Right cardiac atrium (tissue), 5 donors: ENCODE data around the gene ACER2. TPM values are rescaled to one million over a fixed set of nuclear protein-coding genes. Genes with fewer than 3 reads are reported as not detected.
"Not testable (repeated sequence)": the region's sequence is repeated elsewhere in the genome, so short reads cannot be mapped to it uniquely, and the experiment has no call there.

Experiments used
- ATAC-seq, 2 donors: fragments of 200-7000 bp; cut with Tn5 transposase; one replicate each; pipeline versions ENCODE4 v1.8.0 to v1.9.1; 2020; ENCODE audit warnings: moderate library complexity in 2 of 2, mild to moderate bottlenecking in 1 of 2
- DNase-seq, 3 donors: peaks; one replicate each; pipeline ENCODE4 v3.0.0-alpha.2; 2020
- H3K27ac ChIP-seq: one replicate; pipeline ENCODE4 v1.5.1; 2013; ENCODE audit warnings: mild to moderate bottlenecking, low read length, control low read depth, moderate library complexity
- H3K27me3 ChIP-seq: one replicate; pipeline ENCODE4 v1.6.1; 2013; ENCODE audit not compliant: control insufficient read depth, insufficient read depth
- H3K4me1 ChIP-seq: one replicate; pipeline ENCODE4 v1.6.1; 2013; ENCODE audit warnings: low read length; ENCODE audit not compliant: control insufficient read depth, insufficient read depth
- H3K4me3 ChIP-seq: one replicate; pipeline ENCODE4 v1.5.1; 2013; ENCODE audit warnings: low read length, control low read depth
- H3K9me3 ChIP-seq: one replicate; pipeline ENCODE4 v1.6.1; 2013; ENCODE audit warnings: low read length; ENCODE audit not compliant: control insufficient read depth
- WGBS: extraction: QIAGEN DNeasy Blood & Tissue Kit; methylation state at CpG from one replicate; pipeline ENCODE4 v1.1.7; 2013; 5-methylcytosine and 5-hydroxymethylcytosine counted together
- intact Hi-C, 4 donors: fragments of 100-400 bp; cut with DNase I; formaldehyde crosslinking; loops; one replicate each; pipeline versions ENCODE4 v1.11.0 to v1.14.0; 2022 to 2023
- polyA plus RNA-seq: library from polyadenylated mRNA; stranded (reverse); fragments of 200-250 nt; gene quantifications from one replicate; pipeline ENCODE4 v1.2.3, GENCODE V29; 2013
- total RNA-seq, 4 donors: library from RNA; stranded (reverse); fragmentation: NEBNext Ultra II Directional; extraction: Animal tissue kit (Norgen Biotek cat#: 25700); gene quantifications; one replicate each; pipeline ENCODE4 v1.2.1, GENCODE V29; 2021
- donor health status: healthy with polysubstance abuse.
- donor health status: DM: no; HTN: yes; CAD: no.
- donor health status: DM: no; HTN: no; CAD: no.
- donor health status: DM: no; HTN: yes; CAD: no; lungs with severe emphysema.
- donor health status: DM: yes; HTN: yes; CAD: no.

Gene ACER2
- total and polyA plus RNA-seq, 5 donors: 2.3 to 4.8 (median 3.5) TPM

- 49% methylated on average over 2 of the region's 2 CpGs for WGBS
- Histone ChIP-seq H3K27me3 (no peaks in the 10 kb centered on the region), H3K27ac (peak overlapping the region; percentile 56), H3K9me3 (no peaks in the 10 kb centered on the region), H3K4me1 (peaks cover 4% of the 10 kb centered on the region), H3K4me3 (no peak overlapping the region)
- DNase-seq (no peak), ATAC-seq (no peak)
- intact Hi-C loops: loop anchor here in 1 of 4 donors (10.0 kb wide), 1 partner anchor 45 kb away; the partner anchor contains the start of gene RPS6
These were observed 21.5 kb downstream of the ACER2 start for GRCh38 chr9:19430201-19430760.

GRCh38 chr9:19431361-19432171, 22.8 kb downstream of the ACER2 start:
- DNase-seq: peak; percentile 84 to 92 (median 92)
- Histone ChIP-seq H3K4me3 (no peak overlapping the region), H3K9me3 (no peaks in the 10 kb centered on the region), H3K27me3 (no peaks in the 10 kb centered on the region), H3K4me1 (peaks cover 4% of the 10 kb centered on the region), H3K27ac (peak overlapping the region; percentile 93)
- ATAC-seq: peak; percentile 94 to 97
- WGBS: 43% methylated on average over 14 of the region's 14 CpGs
- intact Hi-C loops: loop anchor here in 1 of 4 donors (10.0 kb wide), 1 partner anchor 47 kb away; the partner anchor contains the start of gene RPS6

- Histone ChIP-seq H3K4me1 (peaks cover 10% of the 10 kb centered on the region), H3K9me3 (no peaks in the 10 kb centered on the region), H3K27me3 (no peaks in the 10 kb centered on the region), H3K4me3 (no peak overlapping the region), H3K27ac (peak overlapping the region; percentile 75)
- intact Hi-C loops: loop anchor here in 1 of 4 donors (10.0 kb wide), 1 partner anchor 48 kb away; the partner anchor contains the start of gene RPS6
- ATAC-seq (no peak), DNase-seq (no peak)
These were observed 23.7 kb downstream of the ACER2 start for GRCh38 chr9:19432473-19432872.

GRCh38 chr9:19433729-19434128, 24.9 kb downstream of the ACER2 start:
- not testable (repeated sequence) for H3K4me1 ChIP-seq, ATAC-seq, H3K27me3 ChIP-seq, H3K4me3 ChIP-seq, H3K9me3 ChIP-seq, H3K27ac ChIP-seq
- intact Hi-C loops: loop anchor here in 1 of 4 donors (10.0 kb wide), 1 partner anchor 49 kb away; the partner anchor contains the start of gene RPS6
- 98% methylated on average over 26 of the region's 35 CpGs for WGBS
- peak in 1 of 3 donors; percentile 57 for DNase-seq

GRCh38 chr9:19440376-19440775, 31.6 kb downstream of the ACER2 start:
- ATAC-seq (no peak), DNase-seq (no peak)
- intact Hi-C loops: no loop called here

GRCh38 chr9:19440823-19441580, 32.2 kb downstream of the ACER2 start:
- Histone ChIP-seq H3K27ac (no peak overlapping the region), H3K9me3 (no peaks in the 10 kb centered on the region), H3K27me3 (no peaks in the 10 kb centered on the region), H3K4me3 (no peak overlapping the region), H3K4me1 (peaks cover 5% of the 10 kb centered on the region)
- peak; percentile 52 to 73 for ATAC-seq
- intact Hi-C loops: no loop called here
- DNase-seq: peak in 1 of 3 donors; percentile 29
- WGBS: 84% methylated on average over 5 of the region's 5 CpGs

More at GRCh38 chr9:19440376-19440775, 31.6 kb downstream of the ACER2 start:
- Histone ChIP-seq H3K9me3 (no peaks in the 10 kb centered on the region), H3K4me3 (no peak overlapping the region), H3K27me3 (no peaks in the 10 kb centered on the region), H3K4me1 (peaks cover 5% of the 10 kb centered on the region), H3K27ac (no peak overlapping the region)
- 94% methylated on average over 1 of the region's 1 CpG for WGBS

- Histone ChIP-seq H3K27ac (no peak overlapping the region), H3K4me1 (peaks cover 5% of the 10 kb centered on the region), H3K27me3 (no peaks in the 10 kb centered on the region), H3K9me3 (no peaks in the 10 kb centered on the region), H3K4me3 (no peak overlapping the region)
- 49% methylated on average over 4 of the region's 4 CpGs for WGBS
- DNase-seq (no peak), ATAC-seq (no peak)
- intact Hi-C loops: no loop called here
These were observed 32.9 kb downstream of the ACER2 start for GRCh38 chr9:19441730-19442129.

- 94% methylated on average over 9 of the region's 9 CpGs for WGBS
- Histone ChIP-seq H3K27ac (no peak overlapping the region), H3K9me3 (no peaks in the 10 kb centered on the region), H3K27me3 (no peaks in the 10 kb centered on the region), H3K4me1 (peaks cover under 1% of the 10 kb centered on the region), H3K4me3 (no peak overlapping the region)
- ATAC-seq (peak in 1 of 2 donors; percentile 8), DNase-seq (no peak)
- intact Hi-C loops: no loop called here
These were observed 33.4 kb downstream of the ACER2 start for GRCh38 chr9:19442240-19442639.

GRCh38 chr9:19445452-19445851, 36.6 kb downstream of the ACER2 start:
- no peak overlapping the region for H3K4me3 ChIP-seq
- no peaks in the 10 kb centered on the region for H3K4me1 ChIP-seq
- 83% methylated on average over 2 of the region's 2 CpGs for WGBS
- no peaks in the 10 kb centered on the region for H3K27me3 ChIP-seq
- no peaks in the 10 kb centered on the region for H3K9me3 ChIP-seq
- no peak overlapping the region for H3K27ac ChIP-seq
- DNase-seq (no peak), ATAC-seq (no peak)
- intact Hi-C loops: no loop called here

GRCh38 chr9:19446361-19446861, 37.6 kb downstream of the ACER2 start:
- ATAC-seq (no peak), DNase-seq (no peak)
- Histone ChIP-seq H3K4me1 (no peaks in the 10 kb centered on the region), H3K27ac (no peak overlapping the region), H3K27me3 (no peaks in the 10 kb centered on the region), H3K9me3 (no peaks in the 10 kb centered on the region), H3K4me3 (no peak overlapping the region)
- intact Hi-C loops: no loop called here
- WGBS: 92% methylated on average over 7 of the region's 7 CpGs
